ENCODE data around the gene ARHGAP42. TPM values are rescaled to one million over a fixed set of nuclear protein-coding genes. Genes with fewer than 3 reads are reported as not detected.
"Not testable (repeated sequence)": the region's sequence is repeated elsewhere in the genome, so short reads cannot be mapped to it uniquely, and the experiment has no call there.

Gene ARHGAP42
- total RNA-seq, 1 donor from 2014 or later, result 25.1 TPM

DNA sequence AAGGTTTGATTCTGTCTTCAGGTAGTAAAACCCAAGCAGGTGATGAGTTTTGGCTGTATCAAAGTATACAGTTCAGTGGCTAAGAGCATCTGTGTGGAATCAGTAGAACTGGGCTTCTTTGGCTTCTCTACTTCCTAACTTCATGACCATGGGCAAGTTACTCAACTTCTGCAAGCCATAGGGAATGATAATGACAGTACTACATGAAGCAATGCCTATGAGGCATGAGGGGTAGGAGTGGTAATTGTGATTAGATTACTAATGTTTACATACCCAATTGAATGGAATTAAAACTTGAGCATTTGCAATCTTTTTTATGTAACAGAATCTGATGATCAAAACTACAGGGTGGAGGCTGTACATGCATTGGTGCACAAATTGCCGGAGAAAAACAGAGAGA is 278.3 kb downstream of the ARHGAP42 start:
- DNase-seq (ENCODE audit: low spot score), result no peak

DNA sequence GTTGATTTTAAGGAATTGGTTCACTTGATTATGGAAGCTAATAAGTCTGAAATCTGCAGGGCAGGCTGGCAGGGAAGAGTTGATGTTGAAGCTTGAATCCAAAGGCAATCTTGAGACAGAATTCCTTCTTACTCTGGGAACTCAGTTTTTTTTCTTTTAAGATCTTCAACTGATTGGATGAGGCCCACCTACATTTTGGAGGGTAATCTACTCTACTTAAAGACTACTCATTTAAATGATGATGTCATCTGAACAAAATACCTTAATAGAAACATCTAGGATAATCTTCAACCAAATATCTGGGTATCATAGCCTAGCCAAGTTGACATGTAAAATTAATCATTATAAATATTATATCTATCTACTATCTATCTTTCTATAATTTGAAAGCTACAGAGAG is 279.3 kb downstream of the ARHGAP42 start:
- DNase-seq (ENCODE audit: low spot score), result no peak

DNA sequence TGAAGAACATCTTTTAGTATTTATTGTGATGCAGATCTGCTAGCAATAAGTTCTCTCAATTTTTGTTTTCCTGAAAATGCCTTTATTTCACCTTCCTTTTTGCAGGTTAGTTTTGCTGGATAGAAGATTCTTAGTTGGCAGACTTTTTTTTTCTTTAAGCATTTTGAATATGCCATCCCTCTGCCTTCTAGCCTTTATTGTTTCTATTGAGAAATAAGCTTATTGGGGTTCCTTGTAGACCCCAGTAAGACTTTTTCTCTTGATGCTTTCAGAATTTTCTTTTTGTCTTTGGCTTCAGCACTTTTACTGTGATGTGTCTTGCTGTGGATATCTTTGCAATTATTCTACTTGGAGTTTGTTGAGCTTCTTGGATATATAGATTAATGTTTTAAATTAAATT is 281.9 kb downstream of the ARHGAP42 start:
- DNase-seq (ENCODE audit: low spot score), result no peak

DNA sequence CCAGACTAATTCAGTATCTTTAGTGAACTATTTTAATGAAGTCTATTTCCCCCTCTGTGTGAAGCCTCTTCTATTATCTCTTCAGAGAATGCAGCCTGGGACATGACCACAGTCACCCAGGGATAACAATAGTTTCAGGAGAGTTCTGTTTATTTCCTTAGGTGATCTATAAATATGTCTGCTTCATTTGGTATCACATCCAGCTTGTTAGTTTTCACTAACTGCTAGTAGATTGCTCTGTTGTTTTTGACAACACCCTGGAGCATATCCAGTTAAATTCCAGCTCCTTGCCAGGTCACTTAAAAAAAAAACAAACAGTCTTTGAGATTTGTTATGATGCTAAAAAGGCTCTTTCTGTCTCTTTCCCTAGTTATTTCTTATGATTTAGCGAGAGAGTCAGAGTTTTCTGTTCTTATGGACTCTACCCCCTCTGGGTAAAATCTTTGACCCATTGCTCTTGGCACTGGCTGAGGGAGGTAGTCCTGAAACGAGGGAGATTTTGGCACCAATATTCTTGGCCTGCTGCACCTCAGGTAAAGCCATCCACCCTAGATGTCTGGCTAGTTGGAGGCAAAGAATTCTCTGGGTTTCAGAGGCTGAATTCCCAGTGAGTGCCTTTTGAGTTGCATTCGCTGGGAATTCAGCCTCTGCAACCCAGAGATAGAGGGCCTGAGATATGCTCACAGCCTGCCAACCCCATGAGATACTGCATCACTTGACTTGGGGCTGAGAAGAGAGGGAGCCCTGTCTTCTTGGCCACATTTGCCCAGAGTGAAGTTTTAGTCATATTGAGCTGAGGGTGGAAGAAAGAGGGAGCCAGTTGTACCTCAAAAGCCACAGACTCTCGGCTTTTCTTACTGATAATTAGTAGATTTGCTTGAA is 283.4 kb downstream of the ARHGAP42 start:
- DNase-seq (ENCODE audit: low spot score), result no peak

- no peak for DNase-seq (ENCODE audit: low spot score)
These were observed 285.0 kb downstream of the ARHGAP42 start for GRCh38 chr11:100972046-100972445.

GRCh38 chr11:100978442-100978841 is 291.4 kb downstream of the ARHGAP42 start:
- DNase-seq (ENCODE audit: low spot score), result no peak

DNA sequence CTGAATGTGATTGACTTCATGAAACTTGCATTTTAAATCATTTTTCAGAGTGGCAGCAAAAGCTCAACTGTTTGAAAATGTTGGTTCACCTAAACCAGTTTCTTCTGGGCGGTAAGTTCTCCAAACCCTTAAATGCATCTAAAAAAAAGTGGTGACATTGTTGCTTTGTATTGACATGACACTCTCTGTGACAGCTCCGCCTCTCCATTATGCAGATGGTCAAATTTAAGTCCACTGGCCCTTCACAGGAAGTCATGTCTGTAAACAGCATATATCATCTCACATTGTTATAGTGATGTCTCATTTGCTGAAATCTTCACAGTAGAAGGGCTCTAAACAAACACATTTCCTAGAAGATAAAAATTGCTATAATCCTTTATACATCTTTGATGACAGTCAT is 291.9 kb downstream of the ARHGAP42 start:
- DNase-seq (ENCODE audit: low spot score), result no peak

GRCh38 chr11:100980156-100980555 is 293.1 kb downstream of the ARHGAP42 start:
- DNase-seq (ENCODE audit: low spot score), result no peak

DNA sequence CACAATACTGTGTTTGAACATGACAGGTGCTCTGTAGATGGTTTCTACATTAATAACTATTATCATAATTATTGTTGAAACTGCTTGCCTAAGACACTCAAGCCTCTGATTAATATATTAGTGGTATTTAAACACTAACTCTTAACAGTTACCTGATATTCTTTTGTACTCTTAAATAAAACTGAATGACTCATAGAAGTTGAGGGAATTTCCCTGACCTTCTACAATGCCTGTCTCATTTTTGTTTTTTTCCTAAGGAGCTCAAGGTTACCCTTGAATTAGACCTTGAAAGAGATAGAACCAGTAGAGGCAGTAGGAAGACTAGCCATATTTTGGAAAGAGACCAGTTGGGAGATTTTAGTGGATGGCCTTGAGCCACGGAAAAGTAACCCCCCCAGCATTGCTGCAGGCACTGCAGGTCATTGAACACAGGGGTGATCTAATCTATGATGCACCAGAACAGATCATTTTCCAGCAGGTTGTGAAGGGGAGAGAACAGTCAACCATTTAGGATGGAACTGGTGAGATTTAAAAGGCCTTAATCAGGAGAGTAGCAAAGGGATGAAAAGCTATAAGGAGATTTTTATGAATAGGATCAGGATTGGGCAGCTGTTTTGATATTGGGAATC is 294.2 kb downstream of the ARHGAP42 start:
- DNase-seq (ENCODE audit: low spot score), result no peak

GRCh38 chr11:100984668-100985067 is 297.6 kb downstream of the ARHGAP42 start:
- no peak for DNase-seq (ENCODE audit: low spot score)

DNA sequence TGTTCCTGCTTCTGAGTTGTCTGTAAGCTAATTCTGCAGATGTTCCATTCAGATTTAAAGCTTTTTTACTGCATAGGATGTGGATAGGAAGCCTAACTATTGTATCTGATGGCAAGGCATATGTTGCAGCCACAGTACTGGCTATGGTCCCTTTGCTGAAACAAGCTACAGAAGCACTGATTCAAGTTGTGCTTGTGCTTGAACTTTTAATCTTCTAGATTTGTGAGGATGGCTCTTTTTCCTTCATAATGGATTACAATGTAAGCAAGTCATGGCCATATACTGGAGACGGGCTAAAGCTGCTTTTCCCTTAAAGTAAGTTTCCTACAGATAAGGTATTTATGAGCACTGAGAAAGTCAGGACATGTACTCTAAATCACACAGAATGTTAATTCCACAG is 303.8 kb downstream of the ARHGAP42 start:
- DNase-seq (ENCODE audit: low spot score), result no peak

- DNase-seq (ENCODE audit: low spot score), result no peak
These were observed 304.5 kb downstream of the ARHGAP42 start for GRCh38 chr11:100991541-100991940.

DNA sequence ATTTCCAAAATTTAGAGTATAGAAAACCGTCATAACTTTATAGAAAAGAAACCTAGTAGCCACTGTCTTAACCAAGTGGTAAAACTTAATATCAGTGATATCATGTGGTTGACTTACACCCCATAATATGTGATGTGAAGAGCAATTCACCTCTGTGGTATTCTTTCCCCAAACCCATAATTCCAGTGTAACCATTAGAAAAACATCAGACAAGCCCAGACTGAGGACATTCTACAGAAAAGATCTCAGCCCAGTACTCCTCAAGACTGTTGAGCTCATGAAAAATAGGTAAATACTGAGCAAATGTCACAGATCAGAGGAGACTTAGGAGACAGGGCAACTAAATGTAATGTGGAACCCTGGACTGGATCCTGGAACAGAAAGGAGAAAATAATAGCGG is 307.9 kb downstream of the ARHGAP42 start:
- no peak for DNase-seq (ENCODE audit: low spot score)

GRCh38 chr11:100999756-101000155 is 312.7 kb downstream of the ARHGAP42 start:
- DNase-seq (ENCODE audit: low spot score), result no peak

- no peak for DNase-seq (ENCODE audit: low spot score)
These were observed 316.4 kb downstream of the ARHGAP42 start for GRCh38 chr11:101003468-101003867.

- no peak for DNase-seq (ENCODE audit: low spot score)
These were observed 322.0 kb downstream of the ARHGAP42 start for GRCh38 chr11:101008961-101009689.

- DNase-seq (ENCODE audit: low spot score), result no peak
These were observed 322.6 kb downstream of the ARHGAP42 start for GRCh38 chr11:101009690-101010055.

GRCh38 chr11:101010899-101011298 is 323.8 kb downstream of the ARHGAP42 start:
- no peak for DNase-seq (ENCODE audit: low spot score)

DNA sequence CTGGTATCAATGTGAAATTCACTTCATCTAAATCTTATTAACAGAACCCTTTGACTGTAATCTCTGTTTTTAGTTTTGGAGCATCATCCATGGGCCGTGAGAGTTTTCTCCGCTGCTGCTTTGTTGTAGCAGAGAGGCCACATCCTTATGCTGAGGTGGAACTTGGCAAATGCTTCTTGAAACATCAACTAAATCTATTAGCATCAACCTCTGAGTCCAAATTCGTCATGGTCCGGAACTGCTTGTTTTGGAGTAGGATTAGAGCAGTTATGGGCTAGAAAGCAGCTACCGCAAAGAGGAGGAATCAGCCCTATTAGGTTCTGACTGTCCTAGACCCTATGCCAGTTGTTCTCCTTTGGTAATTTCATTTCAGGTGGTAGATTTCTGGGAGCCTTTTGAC is 324.8 kb downstream of the ARHGAP42 start:
- no peak for DNase-seq (ENCODE audit: low spot score)

DNA sequence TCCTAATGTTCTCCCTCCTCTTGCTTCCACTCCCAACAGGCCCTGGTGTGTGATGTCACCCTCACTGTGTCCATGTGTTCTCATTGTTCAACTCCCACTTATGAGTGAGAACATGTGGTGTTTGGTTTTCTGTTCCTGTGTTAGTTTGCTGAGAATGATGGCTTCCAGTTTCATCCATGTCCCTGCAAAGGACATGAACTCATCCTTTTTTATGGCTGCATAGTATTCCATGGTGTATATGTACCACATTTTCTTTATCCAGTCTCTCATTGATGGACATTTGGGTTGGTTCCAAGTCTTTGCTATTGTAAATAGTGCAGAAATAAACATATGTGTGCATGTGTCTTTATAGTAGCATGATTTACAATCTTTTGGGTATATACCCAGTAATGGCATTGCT is 326.6 kb downstream of the ARHGAP42 start:
- DNase-seq (ENCODE audit: low spot score), result not testable (repeated sequence)

DNA sequence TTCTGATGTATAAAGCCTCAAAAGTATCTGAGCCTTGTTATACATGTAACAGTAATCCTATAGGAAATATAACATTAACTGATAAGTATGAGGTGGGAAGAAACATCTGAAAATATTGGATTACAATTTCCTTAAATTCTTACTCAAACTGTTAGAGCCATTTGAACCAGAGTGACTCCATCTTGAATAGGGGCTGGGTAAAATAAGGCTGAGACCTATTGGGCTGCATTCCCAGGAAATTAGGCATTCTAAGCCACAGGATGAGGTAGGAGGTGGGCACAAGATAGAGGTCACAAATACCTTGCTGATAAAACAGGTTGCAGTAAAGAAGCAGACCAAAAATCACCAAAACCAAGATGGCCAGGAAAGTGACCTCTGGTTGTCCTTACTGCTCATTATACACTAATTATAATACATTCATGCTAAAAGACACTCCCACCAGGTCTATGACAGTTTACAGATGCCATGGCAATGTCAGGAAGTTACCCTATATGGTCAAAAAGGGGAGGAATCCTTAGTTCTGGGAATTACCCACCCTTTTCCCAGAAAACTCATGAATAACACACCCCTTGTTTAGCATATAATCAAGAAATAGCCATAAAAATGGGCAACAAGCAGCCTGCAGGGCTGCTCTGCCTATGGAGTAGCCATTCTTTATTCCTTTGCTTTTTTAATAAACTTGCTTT is 327.7 kb downstream of the ARHGAP42 start:
- DNase-seq (ENCODE audit: low spot score), result no peak

DNA sequence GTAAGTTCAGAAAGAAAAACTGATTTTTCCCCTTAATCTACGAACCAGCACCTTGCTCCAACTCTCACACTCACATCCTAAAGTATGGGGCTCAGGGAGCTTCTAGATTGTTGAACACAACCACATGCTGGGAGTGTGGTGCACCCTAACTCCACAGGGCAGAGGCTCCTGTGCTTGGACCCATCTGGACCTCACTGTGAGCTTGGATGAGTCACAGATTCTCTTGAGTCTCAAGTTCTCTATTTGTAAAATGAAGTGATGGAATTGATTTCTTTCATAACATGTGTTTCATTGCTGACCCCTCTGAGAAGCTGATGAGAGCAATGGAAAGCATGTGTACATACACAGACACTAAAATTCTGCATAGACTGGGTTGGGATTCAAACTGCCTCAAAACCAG is 332.8 kb downstream of the ARHGAP42 start:
- DNase-seq (ENCODE audit: low spot score), result no peak
